Spleen (tissue), 11 donors: ENCODE measurements around the gene OBP2A. TPM values are rescaled to one million over a fixed set of nuclear protein-coding genes. Genes with fewer than 3 reads are reported as not detected.
"Not testable (repeated sequence)": the region's sequence is repeated elsewhere in the genome, so short reads cannot be mapped to it uniquely, and the experiment has no call there.

Source experiments
- DNase-seq: peaks from one replicate; pipeline ENCODE4 v3.0.0-alpha.2; 2020
- H3K27ac ChIP-seq, 8 donors: fragments of 200-600 bp; sonication (generic) in 7 of 8; 1 replicate in 4 of 8; 2 replicates in 4 of 8; pipeline versions ENCODE4 v1.5.0 to v1.8.0; 2016 to 2021; ENCODE audit warnings: inconsistent platforms in 4 of 8, mild to moderate bottlenecking in 4 of 8, moderate library complexity in 1 of 8
- H3K27me3 ChIP-seq, 7 donors: fragments of 200-600 bp; sonication (generic) in 6 of 7; replicated peaks in 1 of 7; 1 replicate in 4 of 7; 2 replicates in 3 of 7; pipeline versions ENCODE4 v1.5.0 to v1.8.0; 2016 to 2021; ENCODE audit warnings: inconsistent platforms in 3 of 7, mild to moderate bottlenecking in 1 of 7
- H3K36me3 ChIP-seq, 6 donors: fragments of 200-600 bp; sonication (generic) in 5 of 6; 1 replicate in 4 of 6; 2 replicates in 2 of 6; pipeline versions ENCODE4 v1.5.0 to v1.8.0; 2016 to 2021; ENCODE audit warnings: inconsistent platforms in 2 of 6
- H3K4me1 ChIP-seq, 6 donors: fragments of 200-600 bp; sonication (generic) in 5 of 6; 1 replicate in 3 of 6; 2 replicates in 3 of 6; pipeline versions ENCODE4 v1.5.0 to v1.8.0; 2016 to 2021; ENCODE audit warnings: inconsistent platforms in 3 of 6
- H3K4me3 ChIP-seq, 8 donors: fragments of 200-600 bp; sonication (generic) in 7 of 8; 1 replicate in 4 of 8; 2 replicates in 4 of 8; pipeline versions ENCODE4 v1.5.0 to v1.8.0; 2016 to 2021; ENCODE audit warnings: inconsistent platforms in 4 of 8, mild to moderate bottlenecking in 4 of 8, moderate library complexity in 2 of 8
- H3K9me3 ChIP-seq, 8 donors: fragments of 200-600 bp; sonication (generic) in 7 of 8; 1 replicate in 4 of 8; 2 replicates in 4 of 8; pipeline versions ENCODE4 v1.5.0 to v1.8.0; 2016 to 2021; ENCODE audit warnings: inconsistent platforms in 4 of 8
- POLR2A ChIP-seq, 3 donors: fragments of 450-650 bp; IDR thresholded peaks; one replicate each; pipeline ENCODE4 v1.5.1; 2017; ENCODE audit warnings: antibody characterized with exemption in 3 of 3, mild to moderate bottlenecking in 1 of 3
- POLR2AphosphoS5 ChIP-seq, 3 donors: sonication (generic); formaldehyde crosslinking; IDR thresholded peaks; one replicate each; pipeline ENCODE4 v1.5.1; 2017; ENCODE audit warnings: antibody characterized with exemption in 3 of 3
- WGBS, 5 donors: extraction: QIAGEN DNeasy Blood & Tissue Kit in 3 of 5; methylation state at CpG; one replicate each; pipeline versions ENCODE4 v1.1.5 to v1.1.7; 2013 to 2018; 5-methylcytosine and 5-hydroxymethylcytosine counted together
- intact Hi-C: fragments of 100-400 bp; cut with DNase I; formaldehyde crosslinking; loops from one replicate; pipeline ENCODE4 v1.15.0; 2023; ENCODE audit warnings: low total_unique reads
- polyA plus RNA-seq, 3 donors: library from polyadenylated mRNA; stranded (reverse); fragments of 200-250 nt; gene quantifications; one replicate each; pipeline ENCODE4 v1.2.1, GENCODE V29; 2013
- total RNA-seq, 7 donors: library from RNA; depleted of rRNA in 3 of 7; stranded (reverse); fragments of >200 nt in 3 of 7; fragmentation: NEBNext Ultra II Directional in 4 of 7; extraction: Animal tissue kit (Norgen Biotek cat#: 25700) in 4 of 7; gene quantifications; one replicate each; pipeline versions ENCODE4 v1.1.0 to v1.2.1, GENCODE V29; 2016 to 2021
- TF ChIP-seq, protein P1 (sequence below), 11 experiments: fragments of 200-600 bp in 7 of 11; fragments of 450-650 bp in 4 of 11; sonication (generic) in 4 of 11; IDR thresholded peaks in 8 of 11; conservative IDR thresholded peaks in 3 of 11; 1 replicate in 7 of 11; 2 replicates in 4 of 11; pipeline versions ENCODE4 v1.4.0 to v1.8.0; 2016 to 2021; ENCODE audit warnings: antibody characterized with exemption in 11 of 11, inconsistent platforms in 4 of 11, mild to moderate bottlenecking in 1 of 11
- donor health status: healthy with polysubstance abuse.
- donor health status: DM: no; HTN: no; CAD: no; lungs with moderate emphysema.
- donor health status: DM: no; HTN: no; CAD: no.
- donor health status: Bipolar disorder and iron deficiency.
- donor health status: healthy.
- donor health status: DM: no; HTN: no; CAD: no.
- donor health status: DM: yes; HTN: yes; CAD: no.

Gene OBP2A
- total and polyA plus RNA-seq, 10 donors = 0.40 TPM; not detected in 9

DNA sequence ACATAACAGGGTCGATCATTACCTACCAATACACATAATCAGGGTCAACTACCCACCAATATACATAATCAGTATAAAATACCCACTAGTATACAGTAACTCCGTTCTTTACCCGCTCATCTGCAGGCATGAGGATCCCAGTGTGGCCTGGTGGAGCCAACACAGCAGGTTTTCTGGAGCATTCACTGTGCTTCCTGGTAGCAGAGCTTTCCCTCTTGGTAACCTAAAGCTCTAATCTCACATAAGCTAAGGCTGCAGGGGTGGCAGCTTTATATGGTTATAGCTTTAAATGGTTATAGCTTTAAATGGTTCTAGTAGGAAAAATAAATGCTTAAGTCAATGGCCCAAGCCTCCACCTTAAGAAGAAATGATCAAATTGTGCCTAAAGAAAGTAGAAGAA is 12.8 kb upstream of the OBP2A start:
- Histone ChIP-seq H3K4me1 (no peaks in the 10 kb centered on the region), H3K4me3 (no peak overlapping the region), H3K36me3 (no peaks in the 10 kb centered on the region), H3K9me3 (no peaks in the 10 kb centered on the region), H3K27ac (no peak overlapping the region), H3K27me3 (peaks cover 0 to 27% (median 0%) of the 10 kb centered on the region in 7 donors)
- WGBS, 5 donors = 86 to 100% (median 92%) methylated on average over 3 of the region's 3 CpGs
- DNase-seq = no peak
- TF ChIP-seq POLR2AphosphoS5 (IDR thresholded peaks at IDR 0.05) (no peak), POLR2A (IDR thresholded peaks at IDR 0.05) (no peak)
- TF ChIP-seq, protein P1, sequence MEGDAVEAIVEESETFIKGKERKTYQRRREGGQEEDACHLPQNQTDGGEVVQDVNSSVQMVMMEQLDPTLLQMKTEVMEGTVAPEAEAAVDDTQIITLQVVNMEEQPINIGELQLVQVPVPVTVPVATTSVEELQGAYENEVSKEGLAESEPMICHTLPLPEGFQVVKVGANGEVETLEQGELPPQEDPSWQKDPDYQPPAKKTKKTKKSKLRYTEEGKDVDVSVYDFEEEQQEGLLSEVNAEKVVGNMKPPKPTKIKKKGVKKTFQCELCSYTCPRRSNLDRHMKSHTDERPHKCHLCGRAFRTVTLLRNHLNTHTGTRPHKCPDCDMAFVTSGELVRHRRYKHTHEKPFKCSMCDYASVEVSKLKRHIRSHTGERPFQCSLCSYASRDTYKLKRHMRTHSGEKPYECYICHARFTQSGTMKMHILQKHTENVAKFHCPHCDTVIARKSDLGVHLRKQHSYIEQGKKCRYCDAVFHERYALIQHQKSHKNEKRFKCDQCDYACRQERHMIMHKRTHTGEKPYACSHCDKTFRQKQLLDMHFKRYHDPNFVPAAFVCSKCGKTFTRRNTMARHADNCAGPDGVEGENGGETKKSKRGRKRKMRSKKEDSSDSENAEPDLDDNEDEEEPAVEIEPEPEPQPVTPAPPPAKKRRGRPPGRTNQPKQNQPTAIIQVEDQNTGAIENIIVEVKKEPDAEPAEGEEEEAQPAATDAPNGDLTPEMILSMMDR (IDR thresholded peaks at IDR 0.05 in 8 of 11, conservative IDR thresholded peaks at IDR 0.05 in 3 of 11) = no peak
- intact Hi-C loops = no loop called here

DNA sequence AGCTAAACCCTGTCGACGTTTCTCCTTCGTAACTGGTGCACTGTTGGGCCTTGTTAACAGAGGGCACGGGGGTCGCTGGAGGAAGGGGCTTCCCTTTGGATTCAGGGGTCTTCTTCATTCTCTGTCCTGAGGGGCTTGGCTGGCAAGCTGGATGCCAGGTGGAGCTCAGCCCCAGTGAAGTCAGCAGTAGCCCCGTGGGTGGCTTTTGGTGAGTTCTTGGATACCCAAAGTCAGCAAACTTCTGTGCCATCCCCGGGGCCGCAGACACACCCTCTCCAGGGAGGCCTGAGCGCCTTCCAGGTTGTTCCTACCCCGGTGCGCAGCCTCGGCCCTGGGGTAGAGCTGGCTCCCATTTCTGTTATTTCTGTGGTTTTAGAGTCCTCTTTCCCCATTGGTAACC is 12.3 kb upstream of the OBP2A start:
- H3K27me3 ChIP-seq = peaks cover 0 to 30% (median 0%) of the 10 kb centered on the region in 7 donors
- TF ChIP-seq, protein P1 (IDR thresholded peaks at IDR 0.05 in 8 of 11, conservative IDR thresholded peaks at IDR 0.05 in 3 of 11) = no peak
- TF ChIP-seq POLR2A (IDR thresholded peaks at IDR 0.05) (no peak), POLR2AphosphoS5 (IDR thresholded peaks at IDR 0.05) (no peak)
- no peak overlapping the region for H3K27ac ChIP-seq
- intact Hi-C loops = no loop called here
- peak; percentile 41 for DNase-seq
- no peaks in the 10 kb centered on the region for H3K9me3 ChIP-seq
- H3K4me1 ChIP-seq = no peaks in the 10 kb centered on the region
- 88 to 92% (median 90%) methylated on average over 12 of the region's 12 CpGs for WGBS, 5 donors
- H3K36me3 ChIP-seq = no peaks in the 10 kb centered on the region
- no peak overlapping the region for H3K4me3 ChIP-seq

DNA sequence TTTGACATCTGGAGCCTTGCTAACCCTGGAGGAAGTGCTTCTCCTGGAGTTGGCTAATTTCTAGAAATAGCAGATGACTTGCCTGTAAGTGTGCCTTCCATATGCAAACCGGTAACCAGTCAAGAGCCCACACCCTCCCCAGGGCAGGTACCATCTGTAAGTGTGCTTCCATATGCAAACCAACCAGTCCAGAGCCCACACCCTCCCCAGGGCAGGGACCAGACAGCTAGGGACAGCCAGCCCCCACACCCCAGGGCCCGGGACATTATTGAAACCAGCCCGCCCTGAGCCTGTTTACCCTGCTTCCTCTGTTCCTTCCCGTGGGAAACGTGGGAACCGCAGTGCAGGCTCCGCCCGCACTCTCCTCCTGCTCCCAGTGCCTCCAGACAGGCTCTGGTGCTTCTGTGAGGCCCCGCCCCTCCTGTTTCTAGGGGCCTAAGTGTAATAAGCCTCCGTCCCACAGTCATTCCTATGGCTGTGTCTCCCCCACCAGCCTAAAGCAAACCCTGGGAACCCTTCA is 11.7 kb upstream of the OBP2A start:
- H3K4me1 ChIP-seq, H3K9me3 ChIP-seq, intact Hi-C loops, H3K36me3 ChIP-seq, H3K4me3 ChIP-seq, H3K27ac ChIP-seq: not testable (repeated sequence)
- 29 to 38% (median 32%) methylated on average over 5 to 10 of the region's 10 CpGs for WGBS, 5 donors
- peaks cover 0 to 36% (median 0%) of the 10 kb centered on the region in 7 donors for H3K27me3 ChIP-seq
- peak; percentile 45 for DNase-seq

DNA sequence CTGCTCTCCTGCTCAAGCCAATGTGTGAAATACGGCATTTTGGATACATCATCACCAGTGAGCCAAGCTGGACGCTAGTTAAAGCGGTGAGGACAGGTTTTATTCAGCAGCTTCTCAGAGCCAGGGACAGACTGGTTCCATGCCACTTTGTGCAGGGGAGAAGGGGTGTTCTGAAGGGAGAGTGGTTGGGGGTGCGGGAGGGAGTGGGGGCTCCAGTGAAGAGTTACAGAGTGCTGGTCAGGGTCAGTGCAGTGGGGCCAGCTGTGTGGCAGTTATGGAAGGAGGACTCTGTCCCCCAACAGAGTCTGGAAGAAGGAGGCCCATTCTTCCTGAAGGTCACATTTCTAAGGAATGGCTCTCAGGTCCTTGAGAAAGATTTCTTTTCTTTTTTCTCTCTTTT is 11.1 kb upstream of the OBP2A start:
- H3K27ac ChIP-seq, H3K36me3 ChIP-seq, H3K4me3 ChIP-seq, H3K9me3 ChIP-seq, intact Hi-C loops, H3K4me1 ChIP-seq: not testable (repeated sequence)
- peaks cover 0 to 42% (median 0%) of the 10 kb centered on the region in 7 donors for H3K27me3 ChIP-seq
- 81 to 89% (median 84%) methylated on average over 4 of the region's 4 CpGs for WGBS, 5 donors
- DNase-seq = peak; percentile 55

DNA sequence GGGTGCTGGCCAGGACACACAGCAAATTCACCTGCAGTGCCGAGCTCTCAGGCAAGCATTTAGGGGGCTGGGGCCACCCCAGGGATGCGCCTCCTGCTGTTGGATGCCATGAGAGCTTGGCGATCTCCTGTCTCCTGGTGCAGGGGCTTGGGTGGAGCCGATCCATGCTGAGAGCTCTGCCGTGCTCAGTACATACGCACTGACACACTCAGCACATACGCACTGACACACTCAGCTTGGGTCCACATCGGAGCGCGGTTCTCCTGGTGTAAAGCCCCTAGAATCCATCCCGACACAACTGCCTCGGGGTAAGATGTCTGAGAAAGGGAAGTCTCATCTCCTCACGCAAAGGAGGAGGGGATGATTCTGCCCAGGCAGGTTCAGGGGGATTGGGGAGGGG is 10.3 kb upstream of the OBP2A start:
- H3K9me3 ChIP-seq, H3K4me1 ChIP-seq, H3K36me3 ChIP-seq, H3K27ac ChIP-seq, H3K4me3 ChIP-seq, intact Hi-C loops: not testable (repeated sequence)
- peaks cover 0 to 50% (median 0%) of the 10 kb centered on the region in 7 donors for H3K27me3 ChIP-seq
- WGBS, 5 donors = 63 to 90% (median 84%) methylated on average over 2 to 13 of the region's 13 CpGs
- peak; percentile 29 for DNase-seq

DNA sequence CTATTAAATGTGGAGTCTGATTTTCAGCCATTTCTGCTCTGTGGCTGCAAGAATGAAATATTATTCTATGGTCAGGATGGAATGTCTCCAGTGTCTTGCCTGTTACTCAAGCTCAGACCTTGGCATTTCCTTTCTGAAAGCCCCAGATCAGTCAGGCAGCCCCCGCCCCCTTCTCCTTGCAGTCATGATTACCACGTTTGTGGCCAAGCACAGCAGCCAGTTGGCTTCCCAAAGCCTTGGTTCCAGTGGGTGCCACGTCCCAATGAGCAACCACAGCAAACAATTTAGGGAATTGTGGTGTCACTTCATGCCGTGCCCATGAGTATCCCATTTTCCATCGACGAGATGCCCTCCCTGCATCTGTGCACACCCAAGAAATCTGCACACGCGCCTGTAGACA is 9.7 kb upstream of the OBP2A start:
- 58 to 76% (median 70%) methylated on average over 8 of the region's 8 CpGs for WGBS, 5 donors
- DNase-seq = peak; percentile 21

DNA sequence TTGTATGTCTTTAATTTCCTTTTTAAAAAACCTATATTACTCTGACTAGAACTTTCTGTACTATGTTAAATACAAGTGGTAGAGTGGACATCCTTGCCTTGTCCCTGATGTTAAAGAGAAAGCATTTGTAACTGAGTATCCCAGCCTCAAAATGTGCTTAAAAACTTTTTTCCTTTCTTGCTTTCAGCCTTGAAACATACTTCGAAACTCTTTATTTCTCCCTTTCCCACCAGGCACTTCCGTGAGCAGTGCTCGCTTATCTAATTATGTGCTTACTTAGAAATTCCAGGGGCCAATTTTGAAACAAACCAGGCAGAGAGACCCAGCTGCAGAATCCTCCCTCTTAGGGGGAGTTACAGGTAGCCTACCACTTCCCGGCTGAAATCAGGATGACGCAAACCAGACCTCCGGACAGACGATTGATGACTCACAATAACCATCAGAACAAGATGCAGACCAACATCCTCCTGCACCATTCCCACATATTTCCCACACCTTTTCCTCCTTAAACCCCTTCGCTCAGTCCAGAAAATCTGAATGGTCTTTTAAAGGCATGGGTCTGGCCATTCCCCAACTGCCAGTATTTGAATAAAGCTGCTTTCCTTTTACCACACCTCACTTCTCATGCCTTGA is 2.5 kb upstream of the OBP2A start:
- H3K27me3 ChIP-seq = peaks cover 0 to 49% (median 0%) of the 10 kb centered on the region in 7 donors
- H3K36me3 ChIP-seq, DNase-seq, H3K4me3 ChIP-seq, H3K4me1 ChIP-seq, H3K27ac ChIP-seq, H3K9me3 ChIP-seq, intact Hi-C loops: not testable (repeated sequence)
- WGBS, 5 donors = 48 to 60% (median 51%) methylated on average over 8 of the region's 8 CpGs

More for the DNA sequence above, 9.7 kb upstream of the OBP2A start:
- Histone ChIP-seq H3K27ac (no peak overlapping the region), H3K27me3 (peaks cover 0 to 51% (median 0%) of the 10 kb centered on the region in 7 donors), H3K4me1 (peaks cover 0 to 4% (median 0%) of the 10 kb centered on the region in 6 donors), H3K4me3 (no peak overlapping the region), H3K9me3 (no peaks in the 10 kb centered on the region), H3K36me3 (no peaks in the 10 kb centered on the region)
- TF ChIP-seq POLR2AphosphoS5 (IDR thresholded peaks at IDR 0.05) = no peak
- no peak for TF ChIP-seq POLR2A (IDR thresholded peaks at IDR 0.05)
- TF ChIP-seq, protein P1 (IDR thresholded peaks at IDR 0.05 in 8 of 11, conservative IDR thresholded peaks at IDR 0.05 in 3 of 11) = no peak
- intact Hi-C loops = no loop called here
